Stimulated activated CD4-positive, alpha-beta T cell treated with anti-CD3 and anti-CD28 coated beads, Interleukin-4, amount 100 ng/mL, for 24 hours (primary cell): Measurements from ENCODE around the gene NFKB1.

ENCODE experiments used
- DNase-seq: peaks from one replicate; pipeline ENCODE4 v3.0.0-alpha.2; 2020

The NFKB1 gene

DNA sequence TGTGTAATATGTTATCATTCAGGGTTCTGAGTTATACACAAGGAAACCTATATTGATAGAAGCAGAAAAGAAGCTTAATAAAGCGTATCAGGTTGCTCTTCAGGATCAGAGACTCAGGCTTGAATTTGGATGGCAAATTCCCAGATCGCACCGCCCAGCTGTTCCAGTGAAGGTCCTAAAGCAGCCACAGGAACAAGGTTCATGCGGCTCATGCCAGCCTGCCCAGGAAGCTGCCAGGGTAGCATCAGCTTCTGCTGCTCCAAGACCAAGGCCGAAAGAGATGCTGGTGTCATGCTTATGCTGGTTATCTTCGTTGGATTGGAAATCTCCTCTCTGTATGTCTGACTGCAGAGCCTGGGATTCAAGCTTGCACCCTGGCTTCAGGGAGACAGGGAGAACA lies 131.9 kb downstream of the NFKB1 start:
- no peak for DNase-seq

DNA sequence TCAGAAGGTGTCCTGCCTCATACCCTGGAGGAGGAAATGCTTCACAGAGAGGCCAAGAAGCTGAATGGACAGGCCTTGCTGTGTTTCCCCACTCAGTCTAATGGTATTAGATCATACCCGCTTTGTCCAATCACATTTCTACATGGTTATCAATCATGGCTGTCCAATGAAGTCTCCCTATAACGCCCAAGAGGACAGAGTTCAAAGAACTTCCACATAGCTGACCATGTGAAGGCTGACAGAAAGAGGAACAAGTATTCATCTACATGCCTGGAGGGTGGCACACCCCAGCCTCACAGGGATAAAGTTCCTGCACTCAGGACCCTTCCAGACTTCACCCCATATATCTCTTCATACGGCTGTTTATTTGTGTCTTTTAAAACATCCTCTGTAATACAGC lies 136.2 kb downstream of the NFKB1 start:
- no peak for DNase-seq

DNA sequence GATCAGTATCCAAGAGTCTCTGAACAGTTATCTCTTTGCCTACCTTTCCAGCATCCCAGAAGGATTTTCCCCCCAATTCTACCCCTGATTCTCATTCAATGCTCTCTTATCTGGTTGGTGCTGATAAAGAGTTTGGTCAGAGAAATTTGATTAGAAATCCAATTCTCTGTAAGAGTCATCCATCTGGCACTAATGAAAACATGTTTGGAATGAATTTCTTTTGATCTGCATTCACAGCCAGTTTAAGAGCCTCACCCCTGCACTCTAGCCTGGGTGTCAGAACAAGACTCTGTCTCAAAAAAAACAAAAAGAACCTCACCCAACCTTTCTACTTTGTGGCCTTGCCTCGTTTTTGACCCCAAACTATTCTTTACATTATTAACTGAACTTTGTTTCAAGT lies 137.5 kb downstream of the NFKB1 start:
- DNase-seq = no peak

DNA sequence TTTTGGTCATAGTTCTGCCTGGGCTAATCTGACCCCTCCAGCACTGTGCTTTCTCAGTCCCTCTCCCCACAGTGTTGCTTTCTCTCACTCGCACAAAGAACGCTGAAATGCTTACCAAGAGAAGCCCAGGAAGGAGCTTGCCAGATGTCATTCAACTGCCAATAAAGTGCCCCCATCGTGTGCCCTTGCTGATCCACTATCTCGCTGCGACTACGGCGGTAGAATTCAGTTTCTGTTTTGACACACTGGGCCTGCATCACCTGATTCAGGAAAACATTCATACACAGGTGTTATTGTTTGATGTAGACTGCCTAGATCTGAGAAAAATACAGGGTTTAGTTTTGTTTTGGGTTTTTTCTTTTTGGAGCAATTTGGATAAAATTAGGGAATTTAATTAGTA lies 138.4 kb downstream of the NFKB1 start:
- DNase-seq = no peak

DNA sequence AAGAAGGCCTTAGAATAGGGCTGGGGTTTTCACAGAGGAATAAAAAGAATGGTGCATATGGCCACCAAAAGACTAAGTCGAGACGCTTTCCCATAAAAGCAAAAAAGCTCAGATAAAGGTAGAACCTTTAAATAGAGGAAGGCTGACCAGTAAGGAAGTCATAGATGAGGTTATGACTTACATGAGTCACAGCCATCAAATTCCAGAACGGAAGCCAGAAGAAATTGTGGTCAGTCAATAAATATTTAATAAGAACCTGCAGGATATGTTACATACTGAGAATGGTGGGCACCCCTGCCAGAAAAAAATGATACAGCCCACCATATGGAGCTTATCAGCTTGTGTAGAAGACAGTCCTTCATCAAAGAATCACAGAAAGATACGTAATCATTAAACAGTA lies 139.5 kb downstream of the NFKB1 start:
- DNase-seq = no peak

DNA sequence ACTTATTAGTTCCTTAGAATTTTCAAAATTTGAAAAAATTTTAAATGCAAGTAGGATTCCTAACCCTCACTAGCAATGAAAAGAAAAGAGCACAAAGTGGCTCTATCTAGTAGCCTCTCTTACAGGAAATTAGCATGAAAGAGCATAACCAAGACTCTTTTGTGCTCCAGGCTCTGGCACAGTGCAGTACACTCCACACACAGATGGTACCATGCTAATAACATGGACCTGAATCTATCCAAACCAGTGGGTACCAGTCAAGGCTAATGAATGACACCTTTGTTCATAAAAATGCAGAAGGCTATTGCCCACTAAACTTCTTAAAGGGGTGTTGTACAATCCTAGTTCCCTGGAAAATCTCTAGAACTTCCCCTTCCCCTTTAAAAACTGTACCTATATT lies 140.6 kb downstream of the NFKB1 start:
- DNase-seq = no peak

DNA sequence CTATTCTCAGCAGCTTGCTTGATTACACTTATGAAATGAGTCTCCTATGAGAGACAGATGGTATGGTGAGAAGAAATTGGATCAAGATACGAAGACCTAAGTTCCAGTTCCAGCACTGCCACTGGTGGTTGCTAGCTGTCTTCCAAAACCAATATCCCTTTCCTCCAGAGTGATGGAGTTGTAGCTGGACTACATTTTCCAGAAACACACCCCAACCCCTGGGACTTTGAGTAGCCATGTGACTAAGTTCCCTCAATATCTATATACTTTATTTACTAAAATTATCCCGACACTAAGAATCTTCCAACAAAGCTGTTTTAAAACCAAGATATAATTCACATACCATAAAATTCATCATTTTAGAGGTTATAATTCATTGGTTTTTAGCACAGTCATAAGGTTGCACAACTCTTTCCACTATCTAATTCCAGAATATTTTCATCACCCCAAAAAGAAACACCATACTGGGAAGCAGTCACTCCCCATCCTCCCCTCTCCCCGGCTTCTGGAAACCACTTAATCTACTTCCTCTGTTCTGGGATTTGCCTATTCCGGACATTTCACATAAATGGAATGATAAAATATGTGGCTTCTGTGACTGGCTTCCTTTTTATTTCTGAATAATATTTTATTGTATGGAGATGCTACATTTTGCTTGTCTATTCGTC lies 141.6 kb downstream of the NFKB1 start:
- DNase-seq = no peak

DNA sequence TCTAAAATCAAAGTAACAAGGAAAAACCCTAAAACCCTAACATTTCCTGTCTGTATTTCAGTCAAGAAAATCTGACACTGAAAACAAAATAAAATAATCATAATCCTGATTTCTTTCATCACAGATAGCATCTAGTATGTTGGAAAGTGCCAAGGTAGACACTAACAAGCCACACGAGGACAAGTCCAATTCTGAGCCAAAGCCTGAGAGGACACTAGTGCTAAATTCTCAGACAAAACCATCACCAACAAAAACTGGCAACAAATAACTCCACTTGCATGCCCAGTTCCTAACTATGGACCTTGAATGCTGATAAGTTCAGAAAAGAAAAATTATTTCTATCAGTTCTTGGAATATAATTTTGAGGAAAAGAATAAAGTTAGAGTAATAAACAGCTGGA lies 146.0 kb downstream of the NFKB1 start:
- no peak for DNase-seq

DNA sequence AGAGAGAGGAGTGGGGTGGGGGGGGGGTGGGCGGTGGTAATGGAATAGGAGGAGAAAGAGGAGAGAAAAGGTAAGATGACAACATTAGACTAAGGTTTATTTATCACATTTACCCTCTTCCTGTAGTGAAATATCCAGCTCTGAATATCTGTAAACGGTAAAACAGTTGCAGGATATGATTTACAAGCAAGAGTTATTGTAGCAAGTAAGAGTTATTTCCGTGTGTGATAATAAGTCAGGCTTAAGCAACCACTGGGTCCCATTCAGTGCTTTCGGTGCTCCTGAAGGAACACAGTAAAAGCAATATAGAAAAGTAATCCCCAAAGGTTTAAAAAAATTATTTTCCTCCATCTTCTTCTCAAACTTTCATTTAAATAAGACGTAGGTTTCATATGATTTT lies 156.0 kb downstream of the NFKB1 start:
- DNase-seq = no peak

DNA sequence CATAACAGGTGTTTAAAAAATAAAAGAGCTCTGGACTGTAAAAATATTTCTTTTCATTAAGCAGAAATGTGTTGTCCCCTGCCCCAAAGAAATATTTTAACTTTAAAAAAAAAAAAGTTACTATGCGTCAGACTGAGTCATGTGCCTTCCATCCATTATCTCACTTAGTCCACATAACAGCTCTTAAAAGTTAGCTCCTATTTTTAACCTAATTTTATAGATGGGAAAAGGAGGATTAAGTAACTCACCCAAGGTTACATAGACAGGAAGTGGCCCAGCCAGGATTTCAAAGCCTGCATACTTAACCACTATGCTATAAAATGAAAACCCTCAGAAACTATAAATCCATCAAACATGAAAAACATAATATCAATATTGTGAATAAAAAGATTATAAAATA lies 161.9 kb downstream of the NFKB1 start:
- no peak for DNase-seq

DNA sequence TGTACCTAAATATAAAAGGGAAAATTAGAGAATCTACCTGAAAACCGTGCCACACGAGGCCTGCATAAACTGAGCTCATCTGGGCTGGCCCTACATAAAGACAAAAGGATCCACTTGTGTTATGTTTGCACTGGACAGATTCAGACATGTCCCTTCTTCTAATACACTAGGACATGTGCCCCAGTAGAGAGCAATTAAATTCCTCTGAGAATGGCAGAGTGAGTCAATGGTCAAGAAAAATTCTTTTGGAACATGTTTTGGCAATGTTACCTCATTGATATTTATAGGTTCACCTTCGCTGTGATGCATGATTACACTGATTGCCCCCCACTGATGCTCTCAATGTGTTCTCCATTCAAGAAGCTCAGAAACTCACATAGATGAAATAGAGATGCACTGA lies 164.4 kb downstream of the NFKB1 start:
- DNase-seq = no peak
